Esophagus squamous epithelium (tissue), 4 donors: ENCODE data around the gene TRMT61A.

Experiments
- CTCF ChIP-seq, 6 experiments: fragments of 450-650 bp in 4 of 6; fragments of 200-600 bp in 2 of 6; sonication (generic) in 2 of 6; IDR thresholded peaks; one replicate each; pipeline ENCODE4 v1.5.1; 2016 to 2019; ENCODE audit warnings: antibody characterized with exemption in 6 of 6, mild to moderate bottlenecking in 4 of 6, moderate library complexity in 4 of 6
- POLR2A ChIP-seq, 4 donors: fragments of 450-650 bp; IDR thresholded peaks; one replicate each; pipeline ENCODE4 v1.6.1; 2017; ENCODE audit warnings: antibody characterized with exemption in 4 of 4, mild to moderate bottlenecking in 4 of 4, moderate library complexity in 3 of 4

DNA sequence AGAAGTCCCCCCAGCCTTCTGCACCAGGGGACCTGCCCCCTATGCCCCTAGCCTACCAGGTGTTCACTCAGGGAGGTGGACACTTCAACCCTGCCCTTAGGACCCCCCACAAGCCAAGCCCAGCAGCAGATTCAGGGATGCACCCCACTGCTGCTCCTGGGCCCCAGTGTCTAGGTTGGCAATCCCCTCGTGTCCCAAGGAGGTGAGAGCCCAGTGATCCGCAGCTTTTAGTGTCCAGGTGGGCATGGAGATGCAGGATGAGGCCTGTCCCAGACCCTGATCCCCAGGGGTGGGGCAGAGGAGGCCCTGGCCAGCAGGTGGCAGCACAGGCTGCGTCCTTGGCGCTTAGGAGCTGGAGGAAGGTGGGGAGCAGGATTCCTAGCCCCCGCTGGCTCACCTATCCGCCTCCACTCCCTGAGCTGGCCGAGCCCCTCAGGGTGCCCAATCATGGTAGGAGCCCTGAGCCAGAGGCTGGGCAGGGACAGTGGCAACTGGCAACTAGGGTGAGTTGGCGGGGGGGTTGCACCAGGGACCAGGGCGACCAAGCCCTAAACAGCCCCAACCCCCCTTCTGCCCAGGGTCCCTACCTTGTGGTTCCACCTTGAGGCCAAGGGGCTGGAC is 10.5 kb upstream of the TRMT61A start:
- TF ChIP-seq CTCF (IDR thresholded peaks at IDR 0.05) (peak; percentile 71 to 96 (median 90)), POLR2A (IDR thresholded peaks at IDR 0.05) (no peak)
